ENCODE results near the gene SCD.
A peak's percentile ranks its signal among the peaks of the same experiment; 100 is the strongest.

SCD gene

GRCh38 chr10:100340948-100341847 lies 5.8 kb upstream of the SCD start:
- DNase-seq (ENCODE audit: low spot score), result no peak

- peak; percentile 52 for DNase-seq (ENCODE audit: low spot score)
These were observed 4.9 kb upstream of the SCD start for GRCh38 chr10:100341953-100342626.

GRCh38 chr10:100342627-100342972 lies 4.4 kb upstream of the SCD start:
- no peak for DNase-seq (ENCODE audit: low spot score)

GRCh38 chr10:100344241-100344788 lies 2.7 kb upstream of the SCD start:
- DNase-seq (ENCODE audit: low spot score), result no peak

GRCh38 chr10:100345570-100346330 lies 1.3 kb upstream of the SCD start:
- no peak for DNase-seq (ENCODE audit: low spot score)

GRCh38 chr10:100346351-100346764 lies 675 bp upstream of the SCD start:
- no peak for DNase-seq (ENCODE audit: low spot score)

GRCh38 chr10:100347568-100348195 lies 649 bp downstream of the SCD start:
- no peak for DNase-seq (ENCODE audit: low spot score)

- no peak for DNase-seq (ENCODE audit: low spot score)
These were observed 1.4 kb downstream of the SCD start for GRCh38 chr10:100348389-100348927.

- no peak for DNase-seq (ENCODE audit: low spot score)
These were observed 2.1 kb downstream of the SCD start for GRCh38 chr10:100349087-100349486.

- DNase-seq (ENCODE audit: low spot score), result no peak
These were observed 2.6 kb downstream of the SCD start for GRCh38 chr10:100349672-100350071.

GRCh38 chr10:100350914-100351485 lies 4.0 kb downstream of the SCD start:
- no peak for DNase-seq (ENCODE audit: low spot score)

- no peak for DNase-seq (ENCODE audit: low spot score)
These were observed 6.9 kb downstream of the SCD start for GRCh38 chr10:100353770-100354485.

GRCh38 chr10:100355086-100355485 lies 8.1 kb downstream of the SCD start:
- DNase-seq (ENCODE audit: low spot score), result no peak

GRCh38 chr10:100356067-100357017 lies 9.3 kb downstream of the SCD start:
- no peak for DNase-seq (ENCODE audit: low spot score)

GRCh38 chr10:100357059-100357858 lies 10.2 kb downstream of the SCD start:
- DNase-seq (ENCODE audit: low spot score), result no peak

GRCh38 chr10:100359030-100359432 lies 12.0 kb downstream of the SCD start:
- DNase-seq (ENCODE audit: low spot score), result no peak

- DNase-seq (ENCODE audit: low spot score), result no peak
These were observed 12.6 kb downstream of the SCD start for GRCh38 chr10:100359529-100360150.

- DNase-seq (ENCODE audit: low spot score), result no peak
These were observed 13.2 kb downstream of the SCD start for GRCh38 chr10:100360234-100360633.
